Smooth muscle cell of the pulmonary artery (primary cell): ENCODE data around the gene OS9. TPM values are rescaled to one million over a fixed set of nuclear protein-coding genes. Genes with fewer than 3 reads are reported as not detected.

Experiments used
- total RNA-seq: library from RNA; depleted of rRNA; stranded (reverse); fragments of >200 nt; gene quantifications from 2 replicates; pipeline ENCODE4 v1.2.3, GENCODE V29; 2014

OS9 gene, protein sequence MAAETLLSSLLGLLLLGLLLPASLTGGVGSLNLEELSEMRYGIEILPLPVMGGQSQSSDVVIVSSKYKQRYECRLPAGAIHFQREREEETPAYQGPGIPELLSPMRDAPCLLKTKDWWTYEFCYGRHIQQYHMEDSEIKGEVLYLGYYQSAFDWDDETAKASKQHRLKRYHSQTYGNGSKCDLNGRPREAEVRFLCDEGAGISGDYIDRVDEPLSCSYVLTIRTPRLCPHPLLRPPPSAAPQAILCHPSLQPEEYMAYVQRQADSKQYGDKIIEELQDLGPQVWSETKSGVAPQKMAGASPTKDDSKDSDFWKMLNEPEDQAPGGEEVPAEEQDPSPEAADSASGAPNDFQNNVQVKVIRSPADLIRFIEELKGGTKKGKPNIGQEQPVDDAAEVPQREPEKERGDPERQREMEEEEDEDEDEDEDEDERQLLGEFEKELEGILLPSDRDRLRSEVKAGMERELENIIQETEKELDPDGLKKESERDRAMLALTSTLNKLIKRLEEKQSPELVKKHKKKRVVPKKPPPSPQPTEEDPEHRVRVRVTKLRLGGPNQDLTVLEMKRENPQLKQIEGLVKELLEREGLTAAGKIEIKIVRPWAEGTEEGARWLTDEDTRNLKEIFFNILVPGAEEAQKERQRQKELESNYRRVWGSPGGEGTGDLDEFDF
- total RNA-seq = 330 and 353 TPM in 2 replicates

GRCh38 chr12:57693659-57694458 is at the start of gene OS9:
OS9 (plus strand) TSS chr12:57694132; CDS start chr12:57694162, 30 bp downstream.

DNA sequence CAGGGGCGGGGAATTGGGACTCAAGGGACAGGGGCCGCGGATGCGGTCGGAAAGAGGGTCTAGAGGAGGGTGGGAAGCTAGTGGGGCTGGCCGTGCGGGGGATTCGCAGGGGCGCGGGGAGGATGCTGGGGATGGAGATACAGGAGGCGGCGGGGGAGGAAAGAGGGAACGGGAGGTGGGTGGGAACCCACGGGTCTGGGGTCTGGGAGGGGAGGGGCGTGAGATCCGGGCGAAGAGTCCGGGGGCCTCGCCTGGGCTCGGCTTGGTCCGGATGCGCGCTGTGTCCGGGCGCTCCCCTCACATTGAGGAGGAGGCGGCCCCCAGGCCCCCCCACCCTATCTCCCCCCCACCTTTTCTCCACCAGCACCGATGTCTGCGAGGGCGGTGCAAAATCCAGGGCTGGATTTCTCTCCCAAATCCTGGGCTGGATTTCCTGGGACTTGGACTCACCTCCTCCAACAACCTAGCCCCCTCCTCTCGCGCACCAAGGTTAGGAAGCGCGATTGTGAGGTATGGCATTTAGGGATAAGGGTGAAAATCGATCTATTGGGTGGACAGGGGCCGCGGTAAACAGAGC is 44.8 kb downstream of the OS9 start, which contains the start of gene AGAP2:
AGAP2 (minus strand) TSS at position 82 of the 577 bp plus-strand sequence. CDS start 496 bp downstream, outside the sequence.

DNA sequence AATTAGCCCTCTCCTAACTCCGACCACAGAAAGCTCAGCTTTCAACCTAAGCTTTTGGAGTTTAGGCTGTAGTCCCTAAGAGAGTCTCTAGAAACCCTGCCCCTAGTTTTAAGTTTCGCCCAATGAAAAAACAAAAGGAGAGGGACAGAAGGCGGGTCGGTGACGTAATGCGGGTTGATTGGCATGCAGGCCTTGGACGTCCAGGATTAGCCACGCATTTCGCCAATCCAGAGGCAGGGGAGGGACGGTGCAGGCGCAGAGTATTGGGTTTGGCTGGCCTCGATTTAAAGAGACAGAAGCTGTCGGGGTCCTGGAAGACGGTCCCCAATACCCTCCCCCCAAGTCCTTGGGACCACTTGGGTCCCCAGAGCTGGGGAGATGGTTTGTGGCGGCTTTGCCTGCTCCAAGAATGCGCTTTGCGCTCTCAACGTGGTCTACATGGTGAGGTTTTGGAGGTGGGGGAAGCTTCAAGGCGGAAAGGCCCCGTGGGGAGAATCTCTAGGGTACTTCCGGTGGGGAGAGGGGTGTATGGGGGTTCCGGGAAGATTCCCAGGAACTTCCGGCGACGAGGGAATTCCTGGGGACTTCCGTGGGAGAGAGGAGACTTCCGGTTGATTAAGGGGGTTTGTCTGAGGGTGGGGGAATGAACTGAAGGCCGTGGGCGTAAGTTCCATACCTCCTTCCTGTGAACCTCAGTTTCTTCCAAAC is 51.0 kb downstream of the OS9 start, which contains the start of gene TSPAN31:
TSPAN31 (plus strand) TSS at position 263 of the 708 bp plus-strand sequence; CDS start at position 379, 116 bp downstream.

GRCh38 chr12:57751788-57752667 is 58.1 kb downstream of the OS9 start, which contains the start of gene CDK4:
CDK4 (minus strand) TSS chr12:57752310; CDS start chr12:57751717, 593 bp downstream.

DNA sequence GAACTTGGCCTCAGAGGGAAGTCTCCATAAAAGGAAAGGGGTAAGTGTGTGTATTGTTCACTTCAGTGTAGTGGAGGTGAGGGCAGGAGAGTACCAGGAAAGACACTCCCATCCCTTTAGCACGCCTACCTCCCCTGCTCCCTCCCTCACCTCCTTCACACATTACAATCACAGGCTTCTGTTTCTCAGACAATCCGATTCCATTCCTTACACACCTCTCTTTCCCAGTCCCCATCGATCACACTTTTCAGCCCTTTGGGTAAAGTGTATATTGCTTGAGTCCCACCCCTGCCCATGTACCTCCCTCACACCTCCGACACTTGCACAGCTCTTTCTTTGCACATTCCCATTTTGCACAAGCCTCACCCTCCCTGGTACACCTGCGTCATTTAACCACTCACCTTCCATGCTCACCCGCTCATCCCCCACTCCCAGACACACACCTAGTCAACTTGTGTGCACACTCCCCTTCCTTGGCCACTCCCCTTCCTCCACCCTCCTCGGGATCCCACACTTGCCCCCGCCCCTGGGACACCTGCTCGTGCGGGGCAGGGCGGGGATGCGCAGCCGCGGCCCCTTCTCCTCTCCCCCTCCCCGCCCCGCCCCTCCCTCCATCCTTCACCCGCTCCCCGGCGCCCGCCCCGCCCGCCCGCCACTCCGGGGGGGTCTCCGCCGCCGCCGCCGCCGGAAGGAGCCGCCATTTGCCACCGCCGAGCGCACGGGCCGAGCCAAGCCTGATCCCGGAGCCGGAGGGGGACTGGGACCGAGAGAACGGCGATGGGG is 60.7 kb downstream of the OS9 start, which contains the start of gene MARCHF9:
MARCHF9 (plus strand) TSS at position 693 of the 783 bp plus-strand sequence. CDS start 426 bp downstream, outside the sequence.

GRCh38 chr12:57766464-57767304 is 72.8 kb downstream of the OS9 start, which contains the start of gene CYP27B1:
CYP27B1 (minus strand) TSS chr12:57767078; CDS start chr12:57767041, 37 bp downstream.

Other genes with a start within 250 kb of the OS9 start
- 2.0 and 2.1 TPM in 2 replicates for gene INHBE, start 238.8 kb upstream of the OS9 start, total RNA-seq
- gene GLI1, start 234.3 kb upstream of the OS9 start, total RNA-seq = 0.26 and 0.76 TPM in 2 replicates
- gene ARHGAP9, start 214.3 kb upstream of the OS9 start, total RNA-seq = 0.07 and 0.33 TPM in 2 replicates
- 137 and 193 TPM in 2 replicates for gene MARS1, start 206.1 kb upstream of the OS9 start, total RNA-seq
- 42.5 and 66.2 TPM in 2 replicates for gene DDIT3, start 173.6 kb upstream of the OS9 start, total RNA-seq
- 8.2 and 15.3 TPM in 2 replicates for gene MBD6, start 171.3 kb upstream of the OS9 start, total RNA-seq
- gene DCTN2, start 146.9 kb upstream of the OS9 start, total RNA-seq = 99.9 and 100.0 TPM in 2 replicates
- gene KIF5A, start 144.1 kb upstream of the OS9 start, total RNA-seq = 0.98 and 2.1 TPM in 2 replicates
- 22.9 and 28.2 TPM in 2 replicates for gene PIP4K2C, start 102.9 kb upstream of the OS9 start, total RNA-seq
- gene DTX3, start 89.3 kb upstream of the OS9 start, total RNA-seq = 15.6 and 24.3 TPM in 2 replicates
- gene ARHGEF25, start 82.7 kb upstream of the OS9 start, total RNA-seq = 31.5 and 31.7 TPM in 2 replicates
- gene B4GALNT1, start 60.9 kb upstream of the OS9 start, total RNA-seq = 6.4 and 14.5 TPM in 2 replicates
- 0.17 and 0.20 TPM in 2 replicates for gene AGAP2, start 44.6 kb downstream of the OS9 start, total RNA-seq
- gene TSPAN31, start 50.9 kb downstream of the OS9 start, total RNA-seq = 51.1 and 81.8 TPM in 2 replicates
- 152 and 184 TPM in 2 replicates for gene CDK4, start 58.2 kb downstream of the OS9 start, total RNA-seq
- gene MARCHF9, start 61.0 kb downstream of the OS9 start, total RNA-seq = 4.2 and 6.2 TPM in 2 replicates
- gene CYP27B1, start 72.9 kb downstream of the OS9 start, total RNA-seq = 0.20 and 0.79 TPM in 2 replicates
- 6.2 and 13.6 TPM in 2 replicates for gene METTL1, start 78.0 kb downstream of the OS9 start, total RNA-seq
- 6.1 and 10.7 TPM in 2 replicates for gene EEF1AKMT3, start 78.5 kb downstream of the OS9 start, total RNA-seq
- gene TSFM, start 88.7 kb downstream of the OS9 start, total RNA-seq = 16.0 and 17.1 TPM in 2 replicates
- gene AVIL, start 124.6 kb downstream of the OS9 start, total RNA-seq = 4.0 and 4.2 TPM in 2 replicates
- 81.6 and 108 TPM in 2 replicates for gene CTDSP2, start 152.6 kb downstream of the OS9 start, total RNA-seq
- 2.8 and 9.8 TPM in 2 replicates for gene ATP23, start 247.4 kb downstream of the OS9 start, total RNA-seq